Left ventricle myocardium inferior (tissue), 1 donor: Measurements from ENCODE around the gene SIK3. TPM values are rescaled to one million over a fixed set of nuclear protein-coding genes. Genes with fewer than 3 reads are reported as not detected.

ENCODE experiments used
- DNase-seq: peaks from one replicate; pipeline ENCODE4 v3.0.0-alpha.2; 2020
- H3K27ac ChIP-seq: fragments of 200-600 bp; replicated peaks from 2 replicates; pipeline ENCODE4 v1.8.0; 2021
- H3K27me3 ChIP-seq: fragments of 200-600 bp; 2 replicates; pipeline ENCODE4 v1.8.0; 2021; ENCODE audit warnings: low read depth
- H3K36me3 ChIP-seq: fragments of 200-600 bp; 2 replicates; pipeline ENCODE4 v1.8.0; 2021
- H3K4me1 ChIP-seq: fragments of 200-600 bp; 2 replicates; pipeline ENCODE4 v1.8.0; 2021
- H3K4me3 ChIP-seq: fragments of 200-600 bp; 2 replicates; pipeline ENCODE4 v1.8.0; 2021; ENCODE audit warnings: mild to moderate bottlenecking, moderate library complexity
- H3K9me3 ChIP-seq: fragments of 200-600 bp; replicated peaks from 2 replicates; pipeline ENCODE4 v1.8.0; 2021
- CTCF ChIP-seq: fragments of 200-600 bp; IDR thresholded peaks from 2 replicates; pipeline ENCODE4 v1.8.0; 2021; ENCODE audit warnings: antibody characterized with exemption, mild to moderate bottlenecking, borderline replicate concordance
- intact Hi-C: fragments of 100-400 bp; cut with micrococcal nuclease; formaldehyde crosslinking; loops from one replicate; pipeline ENCODE4 v1.11.0; 2022
- total RNA-seq: library from RNA; stranded (reverse); fragmentation: NEBNext Ultra II Directional; extraction: Animal tissue kit (Norgen Biotek cat#: 25700); gene quantifications from one replicate; pipeline ENCODE4 v1.2.1, GENCODE V29; 2021
- donor health status: DM: no; HTN: yes; CAD: no; lungs with severe emphysema.

The SIK3 gene
- total RNA-seq, 1 donor from 2014 or later, result 36.3 TPM

GRCh38 chr11:116991491-116991890 is 106.7 kb downstream of the SIK3 start:
- intact Hi-C loops, result no loop called here
- H3K27me3 ChIP-seq, result no peaks in the 10 kb centered on the region
- no peak overlapping the region for H3K27ac ChIP-seq
- TF ChIP-seq CTCF, result no peak
- H3K36me3 ChIP-seq, result no peaks in the 10 kb centered on the region
- DNase-seq, result no peak
- no peak overlapping the region for H3K4me3 ChIP-seq
- no peaks in the 10 kb centered on the region for H3K9me3 ChIP-seq
- peaks cover 53% of the 10 kb centered on the region for H3K4me1 ChIP-seq

DNA sequence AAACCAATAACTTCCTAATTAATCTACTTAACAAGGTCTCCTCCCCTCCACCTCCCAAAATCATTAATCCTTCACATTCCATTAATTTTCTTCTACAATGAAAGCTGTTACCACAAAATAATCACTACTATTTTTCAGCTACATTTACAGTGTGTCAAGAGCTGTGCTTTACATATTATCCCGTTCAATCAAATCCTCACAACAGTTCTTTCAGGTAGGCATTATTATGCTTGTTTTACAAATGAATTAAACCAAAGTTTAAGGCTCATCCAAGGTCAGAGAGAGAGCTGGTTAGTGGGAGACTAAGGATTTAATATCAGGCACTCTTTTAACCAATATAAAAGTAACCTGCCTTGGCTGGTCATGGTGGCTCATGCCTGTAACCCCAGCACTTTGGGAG is 107.4 kb downstream of the SIK3 start:
- no peak overlapping the region for H3K27ac ChIP-seq
- no peaks in the 10 kb centered on the region for H3K9me3 ChIP-seq
- TF ChIP-seq CTCF, result no peak
- intact Hi-C loops, result no loop called here
- DNase-seq, result no peak
- H3K4me1 ChIP-seq, result peaks cover 60% of the 10 kb centered on the region
- H3K27me3 ChIP-seq, result no peaks in the 10 kb centered on the region
- H3K4me3 ChIP-seq, result no peak overlapping the region
- no peaks in the 10 kb centered on the region for H3K36me3 ChIP-seq

DNA sequence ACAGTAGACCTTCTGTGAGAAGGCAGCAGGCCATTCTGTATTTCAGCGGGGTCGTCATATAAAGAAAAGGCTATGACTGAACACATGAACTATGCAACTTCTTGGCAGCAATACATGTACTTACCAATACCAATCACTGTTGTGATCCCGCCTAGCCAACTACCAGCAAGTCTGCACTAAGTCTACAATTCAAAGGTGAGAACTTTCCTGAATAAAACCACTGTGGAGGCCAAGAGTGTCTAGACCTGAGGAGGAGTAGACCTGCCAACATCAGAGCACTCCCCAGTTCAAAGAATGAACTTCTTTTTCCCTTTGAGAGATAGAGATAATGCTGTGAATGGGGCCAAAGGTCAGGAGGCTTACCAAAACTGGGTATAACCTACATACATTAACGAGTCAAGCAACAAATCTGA is 108.2 kb downstream of the SIK3 start:
- no peaks in the 10 kb centered on the region for H3K9me3 ChIP-seq
- H3K36me3 ChIP-seq, result no peaks in the 10 kb centered on the region
- intact Hi-C loops, result no loop called here
- TF ChIP-seq CTCF, result no peak
- no peak overlapping the region for H3K4me3 ChIP-seq
- DNase-seq, result no peak
- H3K4me1 ChIP-seq, result peaks cover 67% of the 10 kb centered on the region
- H3K27me3 ChIP-seq, result no peaks in the 10 kb centered on the region
- H3K27ac ChIP-seq, result peak overlapping the region; percentile 31

DNA sequence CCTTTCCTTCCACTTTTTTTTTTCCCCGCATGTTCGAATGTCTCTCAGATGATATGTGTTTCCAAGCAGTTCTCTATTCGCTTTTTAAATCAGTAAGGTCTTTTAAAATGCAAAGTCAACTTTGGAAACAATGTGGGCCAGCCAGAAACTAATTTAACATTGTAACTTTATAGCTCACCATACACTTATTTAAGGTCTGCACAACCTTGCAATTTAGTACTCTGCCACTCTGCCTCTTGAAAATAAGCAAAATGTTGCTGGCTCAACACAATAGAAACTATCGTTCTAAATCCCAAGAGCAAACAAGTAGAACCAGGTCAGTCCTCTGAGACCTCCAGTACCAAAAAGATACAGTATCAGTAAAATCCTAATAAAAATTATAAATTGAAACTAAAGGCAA is 109.0 kb downstream of the SIK3 start:
- Histone ChIP-seq H3K4me1 (peaks cover 63% of the 10 kb centered on the region), H3K36me3 (no peaks in the 10 kb centered on the region), H3K9me3 (no peaks in the 10 kb centered on the region), H3K27me3 (no peaks in the 10 kb centered on the region), H3K27ac (peak overlapping the region; percentile 31), H3K4me3 (no peak overlapping the region)
- TF ChIP-seq CTCF, result no peak
- intact Hi-C loops, result no loop called here
- DNase-seq, result no peak

- H3K27ac ChIP-seq, result peak overlapping the region; percentile 37
- DNase-seq, result no peak
- no peaks in the 10 kb centered on the region for H3K36me3 ChIP-seq
- H3K27me3 ChIP-seq, result no peaks in the 10 kb centered on the region
- peaks cover 55% of the 10 kb centered on the region for H3K4me1 ChIP-seq
- no peak overlapping the region for H3K4me3 ChIP-seq
- intact Hi-C loops, result no loop called here
- TF ChIP-seq CTCF, result no peak
- H3K9me3 ChIP-seq, result no peaks in the 10 kb centered on the region
Measured at GRCh38 chr11:116986521-116987105, 111.6 kb downstream of the SIK3 start.

DNA sequence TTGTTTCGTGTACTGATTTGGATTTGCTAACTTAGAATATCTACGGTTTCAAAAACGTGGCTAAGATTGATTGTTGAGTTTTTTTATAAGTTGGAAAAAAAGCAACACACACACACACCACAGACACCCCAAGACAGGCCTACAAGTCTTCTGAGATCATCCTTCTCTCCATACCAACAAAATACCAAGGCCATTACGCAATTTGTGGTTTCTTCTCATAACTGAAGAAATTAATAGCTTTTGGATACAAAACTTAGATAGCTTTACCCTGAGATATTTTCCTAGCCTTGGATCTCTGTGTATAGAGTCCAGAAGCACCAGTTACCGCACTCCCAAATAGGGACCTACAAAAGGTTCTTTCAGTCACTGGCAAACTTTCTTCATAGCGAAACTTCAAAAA is 113.6 kb downstream of the SIK3 start:
- TF ChIP-seq CTCF, result no peak
- peaks cover 64% of the 10 kb centered on the region for H3K4me1 ChIP-seq
- no peak for DNase-seq
- intact Hi-C loops, result no loop called here
- H3K36me3 ChIP-seq, result no peaks in the 10 kb centered on the region
- no peaks in the 10 kb centered on the region for H3K9me3 ChIP-seq
- no peak overlapping the region for H3K27ac ChIP-seq
- no peaks in the 10 kb centered on the region for H3K27me3 ChIP-seq
- no peak overlapping the region for H3K4me3 ChIP-seq
